OCI-LY1 (cell line): Measurements from ENCODE around the gene POLG.

Source experiments
- H2AFZ ChIP-seq: fragments of 200-600 bp; sonication (generic), shearing (Covaris generic); 2 replicates; pipeline ENCODE4 v1.6.0; 2014; ENCODE audit warnings: antibody characterized with exemption, mild to moderate bottlenecking, low read length
- H3F3A ChIP-seq: fragments of 200-600 bp; sonication (generic), shearing (Covaris generic); 2 replicates; pipeline ENCODE4 v1.6.0; 2014; ENCODE audit warnings: mild to moderate bottlenecking, antibody characterized with exemption, low read length, moderate library complexity; ENCODE audit not compliant: insufficient read depth
- H3K27ac ChIP-seq: fragments of 200-600 bp; sonication (generic); 2 replicates; pipeline ENCODE4 v1.5.1; 2014; ENCODE audit warnings: low read length, mixed run types, mild to moderate bottlenecking, low read depth; ENCODE audit not compliant: poor library complexity, severe bottlenecking
- H3K27me3 ChIP-seq: fragments of 200-600 bp; sonication (generic); 2 replicates; pipeline ENCODE4 v1.6.0; 2014; ENCODE audit warnings: antibody characterized with exemption, mild to moderate bottlenecking, low read length, moderate library complexity; ENCODE audit not compliant: insufficient read depth
- H3K36me3 ChIP-seq: fragments of 200-600 bp; sonication (generic); 2 replicates; pipeline ENCODE4 v1.6.1; 2014; ENCODE audit warnings: mild to moderate bottlenecking, antibody characterized with exemption, low read length, moderate library complexity, mixed read lengths; ENCODE audit not compliant: insufficient read depth
- H3K4me1 ChIP-seq: fragments of 200-600 bp; sonication (generic); 2 replicates; pipeline ENCODE4 v1.5.1; 2014; ENCODE audit warnings: mild to moderate bottlenecking, low read length, moderate library complexity; ENCODE audit not compliant: insufficient read depth, severe bottlenecking
- H3K4me2 ChIP-seq: fragments of 200-600 bp; sonication (generic), shearing (Covaris generic); 2 replicates; pipeline ENCODE4 v1.6.1; 2014; ENCODE audit warnings: low read length
- H3K4me3 ChIP-seq: fragments of 200-600 bp; sonication (generic); 2 replicates; pipeline ENCODE4 v1.5.1; 2014; ENCODE audit warnings: low read length, low read depth, mild to moderate bottlenecking, mixed read lengths; ENCODE audit not compliant: poor library complexity, severe bottlenecking
- H3K79me2 ChIP-seq: fragments of 200-600 bp; shearing (Covaris generic); 2 replicates; pipeline ENCODE4 v1.6.1; 2016; ENCODE audit warnings: mixed run types, low read length, mixed read lengths; ENCODE audit not compliant: insufficient read depth
- H3K9ac ChIP-seq: fragments of 200-600 bp; sonication (generic), shearing (Covaris generic); 2 replicates; pipeline ENCODE4 v1.6.1; 2014; ENCODE audit warnings: mild to moderate bottlenecking, low read length, mixed read lengths
- H3K9me2 ChIP-seq: fragments of 200-600 bp; sonication (generic), shearing (Covaris generic); 2 replicates; pipeline ENCODE4 v1.6.1; 2014; ENCODE audit warnings: low read depth, mild to moderate bottlenecking, low read length, mixed read lengths
- H3K9me3 ChIP-seq: fragments of 200-600 bp; shearing (Covaris generic); 2 replicates; pipeline ENCODE4 v1.6.1; 2014; ENCODE audit warnings: low read length, mixed read lengths
- H4K20me1 ChIP-seq: fragments of 200-600 bp; sonication (generic), shearing (Covaris generic); 2 replicates; pipeline ENCODE4 v1.6.0; 2016; ENCODE audit warnings: mild to moderate bottlenecking, low read length; ENCODE audit not compliant: insufficient read depth
- CTCF ChIP-seq: fragments of 200-600 bp; sonication (generic), shearing (Covaris generic); IDR thresholded peaks from 2 replicates; pipeline ENCODE4 v1.5.1; 2017; ENCODE audit warnings: mild to moderate bottlenecking, antibody characterized with exemption, low read length, moderate library complexity, mixed read lengths
- EZH2 ChIP-seq: fragments of 200-600 bp; sonication (generic), shearing (Covaris generic); IDR thresholded peaks from 2 replicates; pipeline ENCODE4 v1.8.0; 2017; ENCODE audit warnings: borderline replicate concordance, mixed run types, mild to moderate bottlenecking, antibody characterized with exemption, low read length, moderate library complexity, mixed read lengths

Gene POLG

GRCh38 chr15:89365462-89366065 is 30.9 kb upstream of the POLG start:
- H3K27ac ChIP-seq = no peak overlapping the region
- H3K4me2 ChIP-seq = no peak overlapping the region
- H3K9me2 ChIP-seq = no peaks in the 10 kb centered on the region
- H4K20me1 ChIP-seq = no peaks in the 10 kb centered on the region
- H3K9me3 ChIP-seq = no peaks in the 10 kb centered on the region
- no peaks in the 10 kb centered on the region for H3K36me3 ChIP-seq
- H2AFZ ChIP-seq = no peak overlapping the region
- H3K4me1 ChIP-seq = no peaks in the 10 kb centered on the region
- no peak overlapping the region for H3K4me3 ChIP-seq
- no peaks in the 10 kb centered on the region for H3F3A ChIP-seq
- H3K79me2 ChIP-seq = no peaks in the 10 kb centered on the region
- H3K27me3 ChIP-seq = no peaks in the 10 kb centered on the region; the same call in 1 of the 2 replicates
- no peak for TF ChIP-seq CTCF
- TF ChIP-seq EZH2 = no peak
- no peak overlapping the region for H3K9ac ChIP-seq

GRCh38 chr15:89364741-89365450 is 30.3 kb upstream of the POLG start:
- no peaks in the 10 kb centered on the region for H3K9me2 ChIP-seq
- no peaks in the 10 kb centered on the region for H3F3A ChIP-seq
- no peaks in the 10 kb centered on the region for H3K36me3 ChIP-seq
- no peak overlapping the region for H3K4me2 ChIP-seq
- no peaks in the 10 kb centered on the region; the same call in 1 of the 2 replicates for H3K27me3 ChIP-seq
- TF ChIP-seq CTCF (no peak), EZH2 (no peak)
- no peaks in the 10 kb centered on the region for H4K20me1 ChIP-seq
- no peak overlapping the region for H3K9ac ChIP-seq
- no peak overlapping the region for H3K4me3 ChIP-seq
- H2AFZ ChIP-seq = no peak overlapping the region
- H3K79me2 ChIP-seq = no peaks in the 10 kb centered on the region
- H3K27ac ChIP-seq = no peak overlapping the region
- H3K4me1 ChIP-seq = no peaks in the 10 kb centered on the region
- no peaks in the 10 kb centered on the region for H3K9me3 ChIP-seq

- Histone ChIP-seq H2AFZ (no peak overlapping the region), H3K27me3 (no peaks in the 10 kb centered on the region; the same call in 1 of the 2 replicates), H3K9me3 (no peaks in the 10 kb centered on the region), H3K27ac (no peak overlapping the region), H3K9ac (no peak overlapping the region), H3K79me2 (no peaks in the 10 kb centered on the region), H4K20me1 (no peaks in the 10 kb centered on the region), H3K4me3 (no peak overlapping the region), H3K36me3 (no peaks in the 10 kb centered on the region), H3K9me2 (no peaks in the 10 kb centered on the region), H3K4me1 (no peaks in the 10 kb centered on the region), H3K4me2 (no peak overlapping the region), H3F3A (no peaks in the 10 kb centered on the region)
- TF ChIP-seq CTCF (no peak), EZH2 (no peak)
These were observed 29.7 kb upstream of the POLG start for GRCh38 chr15:89364341-89364740.
